Activated CD8-positive, alpha-beta memory T cell treated with anti-CD3 and anti-CD28 coated beads for 1 hour (primary cell): Measurements from ENCODE around the gene GSTT4.
"Not testable (repeated sequence)": the region's sequence is repeated elsewhere in the genome, so short reads cannot be mapped to it uniquely, and the experiment has no call there.

ENCODE experiments used
- DNase-seq, 2 donors: peaks; one replicate each; pipeline ENCODE4 v3.0.0-alpha.2; 2020; ENCODE audit warnings: low read depth in 1 of 2; ENCODE audit errors: extremely low read depth in 1 of 2

The GSTT4 gene

GRCh38 chr22:23989583-23990244 is 15.5 kb downstream of the GSTT4 start:
- DNase-seq, result not testable (repeated sequence)

DNA sequence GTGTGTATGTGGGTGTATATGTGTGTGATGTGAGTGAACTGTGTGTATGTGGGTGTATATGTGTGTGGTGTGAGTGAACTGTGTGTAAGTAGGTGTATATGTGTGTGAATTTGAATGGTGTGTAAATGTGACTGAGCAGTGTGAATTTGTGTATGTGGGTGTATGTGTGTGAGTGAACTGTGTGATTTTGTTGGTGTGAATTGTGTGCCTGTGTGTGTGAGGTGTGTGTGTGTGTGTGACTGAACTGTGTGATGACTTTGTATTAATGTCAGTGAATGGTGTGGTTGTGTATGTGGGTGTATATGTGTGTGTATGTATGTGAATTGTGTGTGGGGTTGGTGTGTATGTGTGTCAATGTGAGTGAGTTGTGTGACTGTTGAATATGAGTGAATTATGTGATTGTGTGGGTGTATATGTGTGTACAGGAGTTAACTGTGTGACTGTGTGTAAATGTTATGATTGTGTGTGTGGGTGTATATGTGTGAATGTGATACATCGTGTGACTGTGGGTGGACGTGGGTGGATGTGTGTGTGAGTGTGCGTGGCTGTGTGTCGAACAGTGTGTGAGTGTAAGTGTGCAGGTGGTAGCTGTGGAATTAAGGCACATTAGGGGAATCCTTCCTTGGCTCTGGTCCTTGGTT is 18.6 kb downstream of the GSTT4 start:
- not testable (repeated sequence) for DNase-seq

DNA sequence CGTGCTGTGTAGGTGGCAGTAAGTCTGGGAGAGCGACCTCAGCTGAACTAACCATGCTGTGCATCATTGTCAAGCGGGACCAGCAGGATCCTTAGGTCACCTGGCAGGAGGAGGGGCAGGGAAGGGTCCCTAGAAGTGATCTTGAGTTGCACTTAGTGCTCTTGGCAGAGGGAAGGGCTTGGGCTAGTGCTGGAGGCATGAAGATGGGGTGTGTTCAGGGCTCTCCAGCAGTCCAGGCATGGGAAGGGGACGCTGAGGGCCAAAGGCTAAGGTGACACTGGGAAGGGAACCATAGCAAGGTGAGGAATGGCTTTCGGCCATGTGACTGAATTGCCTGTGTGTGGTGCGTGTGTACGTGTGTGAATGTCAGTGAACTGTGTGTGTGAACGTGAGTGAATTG is 19.2 kb downstream of the GSTT4 start:
- DNase-seq, result not testable (repeated sequence)

- DNase-seq, result no peak
Measured at GRCh38 chr22:23984430-23984829, 20.8 kb downstream of the GSTT4 start.

DNA sequence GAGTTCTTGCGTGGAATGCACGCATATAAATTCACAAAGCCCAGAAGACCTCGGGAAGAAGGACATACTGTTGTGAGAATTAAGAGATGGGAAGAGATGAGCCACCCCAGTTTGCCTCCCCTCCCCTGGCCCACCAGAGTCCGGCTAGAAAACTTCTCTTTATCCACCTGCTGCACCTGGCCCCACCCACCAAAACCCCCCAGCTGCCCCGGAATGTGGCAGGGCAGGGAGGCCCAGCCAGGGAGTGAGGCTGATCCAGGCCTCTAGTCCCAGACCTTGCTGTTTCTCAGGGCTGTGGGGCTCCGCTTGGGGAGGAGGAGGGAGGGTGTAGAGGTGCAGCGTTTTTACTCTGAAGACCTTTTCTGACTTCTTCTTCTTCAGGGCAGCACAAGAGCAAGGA is 24.7 kb downstream of the GSTT4 start:
- not testable (repeated sequence) for DNase-seq

DNA sequence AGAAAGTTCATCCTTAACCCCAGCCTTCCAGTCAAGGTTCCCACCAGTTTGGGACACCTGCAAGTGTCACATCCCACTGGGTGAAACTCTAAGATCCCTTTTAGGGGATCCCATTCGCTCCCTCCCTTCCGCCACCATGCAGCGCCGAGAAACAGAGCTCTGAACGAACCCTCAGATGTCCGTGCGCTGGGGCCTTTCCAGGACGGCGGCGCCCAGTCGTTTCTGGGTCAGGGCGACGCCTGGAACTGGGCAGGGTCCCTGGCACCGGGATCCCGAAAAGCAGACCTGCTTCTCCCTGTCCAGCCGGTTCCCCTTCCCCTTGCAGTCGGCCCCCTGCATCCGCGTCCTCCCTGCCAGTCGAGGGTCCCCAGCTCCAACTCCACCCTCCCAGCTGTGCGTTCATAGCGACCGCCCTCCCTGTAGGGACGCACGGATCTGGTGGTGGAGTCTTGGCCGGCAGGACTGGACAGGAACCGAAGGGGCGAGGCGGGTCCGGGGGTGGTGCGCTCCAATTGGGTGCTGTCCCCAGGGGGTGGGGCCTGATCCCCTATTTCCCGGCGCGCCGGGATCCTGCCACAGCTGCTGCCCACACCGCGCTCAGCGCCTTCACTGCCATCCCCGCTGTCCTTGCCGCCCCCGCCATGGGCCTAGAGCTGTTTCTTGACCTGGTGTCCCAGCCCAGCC is 25.6 kb downstream of the GSTT4 start, which contains the start of gene GSTT2:
TSS of gene GSTT2 (plus strand) at position 578 of the 684 bp plus-strand sequence.
- not testable (repeated sequence) for DNase-seq

GRCh38 chr22:23977304-23977703 is 27.9 kb downstream of the GSTT4 start:
- DNase-seq, result not testable (repeated sequence)

DNA sequence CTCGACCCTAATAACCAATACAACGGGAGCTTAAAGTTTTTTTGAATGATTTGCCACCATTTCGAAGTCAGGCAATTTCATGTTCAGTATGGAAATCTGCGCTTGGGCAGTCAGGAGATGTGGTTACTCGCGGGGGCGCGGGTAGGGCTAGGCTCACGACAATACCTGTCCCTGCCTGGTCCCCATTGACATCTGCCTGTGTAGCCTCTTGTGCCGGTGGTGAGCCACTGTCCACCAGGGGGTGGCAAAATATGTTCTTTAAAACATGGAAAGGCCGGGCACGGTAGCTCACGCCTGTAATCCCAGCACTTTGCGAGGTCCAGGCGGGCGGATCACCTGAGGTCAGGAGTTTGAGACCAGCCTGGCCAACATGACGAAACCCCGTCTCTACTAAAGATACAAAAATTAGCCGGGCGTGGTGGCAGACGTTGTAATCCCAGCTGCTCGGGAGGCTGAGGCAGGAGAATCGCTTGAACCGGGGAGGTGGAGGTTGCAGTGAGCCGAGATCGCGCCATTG is 30.4 kb downstream of the GSTT4 start:
- not testable (repeated sequence) for DNase-seq

- not testable (repeated sequence) for DNase-seq
Measured at GRCh38 chr22:23974345-23974744, 30.9 kb downstream of the GSTT4 start, which contains the start of gene DDT. TSS of gene DDT (minus strand) at chr22:23974441. CDS start at chr22:23974414, 27 bp downstream.

GRCh38 chr22:23971927-23972326 is 33.3 kb downstream of the GSTT4 start:
- DNase-seq, result not testable (repeated sequence)

DNA sequence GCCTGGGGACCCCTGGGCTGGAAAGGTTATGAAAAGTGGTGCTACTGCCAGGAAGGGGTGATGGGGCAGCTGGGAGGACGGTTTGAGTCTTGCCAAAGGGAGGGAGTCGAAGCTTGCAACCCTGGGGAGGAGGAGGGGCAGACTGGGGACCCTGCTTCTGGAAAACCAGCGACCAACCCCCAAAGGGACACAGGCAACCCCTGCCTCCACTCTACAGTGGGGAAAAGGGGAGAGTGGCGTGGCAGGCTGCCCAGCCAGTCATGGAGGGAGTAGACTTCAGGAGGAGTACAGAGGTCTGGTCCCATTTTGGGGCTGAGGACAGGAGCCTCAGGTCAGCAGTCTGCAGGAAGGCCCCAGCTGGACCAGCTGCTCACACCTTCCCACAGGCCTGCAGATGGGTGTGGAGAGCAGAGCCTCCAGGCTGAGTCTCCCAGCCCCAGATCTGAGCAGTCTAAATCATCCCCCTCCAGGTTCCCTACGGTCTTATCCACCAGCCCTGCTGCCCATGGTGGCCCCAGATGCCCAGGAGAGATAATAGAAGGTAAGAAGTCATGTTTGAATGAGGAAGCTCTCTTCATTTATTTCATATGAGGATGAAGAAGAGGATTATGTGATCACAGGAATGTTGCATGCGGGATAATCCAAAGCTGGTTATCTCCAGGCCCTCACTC is 34.3 kb downstream of the GSTT4 start:
- DNase-seq, result no peak

GRCh38 chr22:23970201-23970641 is 35.0 kb downstream of the GSTT4 start:
- DNase-seq, result no peak

DNA sequence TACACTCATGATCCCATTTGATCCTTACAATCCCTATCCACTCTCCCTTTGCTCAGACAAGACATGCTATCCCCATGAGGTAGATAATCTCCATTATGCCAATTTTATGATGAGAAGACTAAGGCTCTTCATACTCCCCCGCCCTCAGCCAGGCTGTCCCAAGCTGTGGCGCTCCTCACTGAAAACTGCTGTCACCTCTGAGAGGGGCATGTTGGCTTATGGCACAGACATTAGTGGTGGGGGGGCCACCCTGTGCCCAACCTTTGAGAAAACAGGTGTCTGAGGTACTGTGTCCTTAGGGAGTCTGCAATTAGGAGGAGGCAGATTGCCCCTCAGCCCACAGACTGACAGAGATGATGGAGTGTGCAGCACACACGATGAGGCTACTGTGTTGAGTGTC is 36.2 kb downstream of the GSTT4 start:
- DNase-seq, result no peak

DNA sequence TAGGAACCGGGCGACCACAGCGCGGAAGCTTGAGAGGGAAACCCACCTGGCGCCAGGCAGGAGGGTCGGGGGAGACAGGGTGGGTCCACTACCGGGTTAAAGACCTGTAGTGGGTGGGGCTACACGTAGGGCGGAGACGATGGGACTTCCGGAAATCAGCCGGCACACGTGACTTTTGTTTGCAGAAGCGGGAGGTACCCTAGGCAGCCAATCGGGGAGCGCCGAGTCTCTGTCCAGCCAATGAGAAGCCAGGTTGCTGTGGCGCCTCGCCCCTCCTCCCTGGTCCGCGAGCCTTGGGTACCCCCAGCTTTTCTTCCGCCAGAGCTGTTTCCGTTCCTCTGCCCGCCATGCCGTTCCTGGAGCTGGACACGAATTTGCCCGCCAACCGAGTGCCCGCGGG is 38.7 kb downstream of the GSTT4 start, which contains the start of gene DDTL:
TSS of gene DDTL (plus strand) at position 321 of the 400 bp plus-strand sequence. CDS start at position 348, 27 bp downstream.
- not testable (repeated sequence) for DNase-seq

DNA sequence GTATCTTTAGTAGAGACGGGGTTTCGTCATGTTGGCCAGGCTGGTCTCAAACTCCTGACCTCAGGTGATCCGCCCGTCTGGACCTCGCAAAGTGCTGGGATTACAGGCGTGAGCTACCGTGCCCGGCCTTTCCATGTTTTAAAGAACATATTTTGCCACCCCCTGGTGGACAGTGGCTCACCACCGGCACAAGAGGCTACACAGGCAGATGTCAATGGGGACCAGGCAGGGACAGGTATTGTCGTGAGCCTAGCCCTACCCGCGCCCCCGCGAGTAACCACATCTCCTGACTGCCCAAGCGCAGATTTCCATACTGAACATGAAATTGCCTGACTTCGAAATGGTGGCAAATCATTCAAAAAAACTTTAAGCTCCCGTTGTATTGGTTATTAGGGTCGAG is 39.2 kb downstream of the GSTT4 start:
- not testable (repeated sequence) for DNase-seq

GRCh38 chr22:23961084-23961771 is 44.0 kb downstream of the GSTT4 start, which contains the start of gene GSTT2B:
TSS of gene GSTT2B (minus strand) at chr22:23961195. CDS start at chr22:23961131, 64 bp downstream.
- DNase-seq, result not testable (repeated sequence)

DNA sequence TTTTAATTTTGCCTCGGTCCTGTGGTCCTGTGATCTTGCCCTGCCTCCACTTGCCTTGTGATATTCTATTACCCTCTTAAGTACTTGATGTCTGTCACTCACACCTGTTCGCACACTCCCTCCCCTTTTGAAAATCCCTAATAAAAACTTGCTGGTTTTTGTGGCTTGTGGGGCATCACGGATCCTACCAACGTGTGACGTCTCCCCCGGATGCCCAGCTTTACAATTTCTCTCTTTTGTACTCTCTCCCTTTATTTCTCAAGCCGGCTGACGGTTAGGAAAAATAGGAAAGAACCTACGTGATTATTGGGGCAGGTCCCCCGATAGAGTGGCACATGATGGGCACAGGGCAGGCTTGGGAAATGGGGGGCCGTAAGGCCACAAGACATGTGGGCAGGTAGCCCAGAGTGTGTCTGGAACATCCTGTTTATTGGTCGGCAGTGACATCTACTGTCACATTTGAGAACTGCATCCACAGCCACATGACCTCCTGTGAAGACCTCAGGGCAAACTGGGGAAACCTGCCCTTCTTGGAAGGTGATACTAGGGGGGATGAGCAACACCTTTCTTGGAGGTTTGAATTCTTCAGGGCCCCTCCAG is 48.9 kb downstream of the GSTT4 start:
- DNase-seq, result peak; percentile 27 to 63

- DNase-seq, result not testable (repeated sequence)
Measured at GRCh38 chr22:23955886-23956285, 49.4 kb downstream of the GSTT4 start.

- DNase-seq, result not testable (repeated sequence)
Measured at GRCh38 chr22:23954991-23955305, 50.3 kb downstream of the GSTT4 start.
